Uterus (tissue), 2 donors: Measurements from ENCODE around the gene BRD2.

ENCODE experiments used
- CTCF ChIP-seq, 4 experiments: fragments of 200-600 bp in 2 of 4; fragments of 450-650 bp in 2 of 4; sonication (generic) in 2 of 4; IDR thresholded peaks; one replicate each; pipeline ENCODE4 v1.5.1; 2016 to 2019; ENCODE audit warnings: antibody characterized with exemption in 4 of 4, mild to moderate bottlenecking in 2 of 4, moderate library complexity in 1 of 4
- POLR2A ChIP-seq, 2 donors: fragments of 450-650 bp; IDR thresholded peaks; one replicate each; pipeline ENCODE4 v1.6.1; 2016; ENCODE audit warnings: antibody characterized with exemption in 2 of 2, mild to moderate bottlenecking in 1 of 2, moderate library complexity in 1 of 2

- TF ChIP-seq CTCF (IDR thresholded peaks at IDR 0.05): no peak
- no peak for TF ChIP-seq POLR2A (IDR thresholded peaks at IDR 0.05)
These were observed 24.3 kb upstream of the BRD2 start for GRCh38 chr6:32943864-32944649.
